Parathyroid adenoma (tissue), 2 donors: ENCODE data around the gene ANKS1A.

Source experiments
- H2AFZ ChIP-seq: fragments of 300-600 bp; sonication (generic); one replicate; pipeline ENCODE4 v1.7.0; 2017; ENCODE audit warnings: antibody characterized with exemption, mild to moderate bottlenecking
- H3K27ac ChIP-seq: fragments of 300-600 bp; sonication (generic); one replicate; pipeline ENCODE4 v1.7.0; 2017
- H3K27me3 ChIP-seq: fragments of 300-600 bp; sonication (generic); one replicate; pipeline ENCODE4 v1.7.0; 2017; ENCODE audit warnings: low read length; ENCODE audit not compliant: control insufficient read depth, insufficient read depth
- H3K36me3 ChIP-seq: fragments of 300-600 bp; sonication (generic); one replicate; pipeline ENCODE4 v1.7.0; 2017; ENCODE audit warnings: low read length; ENCODE audit not compliant: control insufficient read depth, insufficient read depth
- H3K4me1 ChIP-seq: fragments of 300-600 bp; sonication (generic); one replicate; pipeline ENCODE4 v1.7.0; 2017; ENCODE audit warnings: control low read depth
- H3K4me2 ChIP-seq: fragments of 300-600 bp; sonication (generic); one replicate; pipeline ENCODE4 v1.7.0; 2017; ENCODE audit warnings: low read length
- H3K4me3 ChIP-seq: fragments of 300-600 bp; sonication (generic); one replicate; pipeline ENCODE4 v1.7.0; 2017; ENCODE audit warnings: low read depth, low read length
- H3K79me2 ChIP-seq: fragments of 300-600 bp; sonication (generic); one replicate; pipeline ENCODE4 v1.7.0; 2017; ENCODE audit warnings: control low read depth
- H3K9ac ChIP-seq: fragments of 300-600 bp; sonication (generic); one replicate; pipeline ENCODE4 v1.7.0; 2017; ENCODE audit warnings: mild to moderate bottlenecking
- H3K9me3 ChIP-seq: fragments of 300-600 bp; sonication (generic); one replicate; pipeline ENCODE4 v1.7.0; 2017; ENCODE audit warnings: low read length; ENCODE audit not compliant: control insufficient read depth
- CTCF ChIP-seq: fragments of 300-600 bp; sonication (generic); IDR thresholded peaks from one replicate; pipeline ENCODE4 v1.7.0; 2017; ENCODE audit warnings: antibody characterized with exemption, mild to moderate bottlenecking
- donor health status: primary hyperparathyroidism.

Gene ANKS1A

GRCh38 chr6:35073211-35073610 is 184.2 kb downstream of the ANKS1A start:
- Histone ChIP-seq H3K9me3 (no peaks in the 10 kb centered on the region), H3K79me2 (no peaks in the 10 kb centered on the region), H3K9ac (no peak overlapping the region), H3K4me3 (no peak overlapping the region), H3K27ac (no peak overlapping the region), H3K36me3 (no peaks in the 10 kb centered on the region), H3K4me2 (no peak overlapping the region), H3K27me3 (no peaks in the 10 kb centered on the region), H2AFZ (no peak overlapping the region), H3K4me1 (no peaks in the 10 kb centered on the region)
- TF ChIP-seq CTCF = no peak

- TF ChIP-seq CTCF = no peak
- H3K36me3 ChIP-seq = no peaks in the 10 kb centered on the region
Observed at GRCh38 chr6:35073766-35074471, 184.9 kb downstream of the ANKS1A start.

GRCh38 chr6:35076997-35077712 is 188.1 kb downstream of the ANKS1A start:
- Histone ChIP-seq H3K9ac (no peak overlapping the region), H2AFZ (no peak overlapping the region), H3K4me3 (no peak overlapping the region), H3K4me2 (no peak overlapping the region), H3K9me3 (no peaks in the 10 kb centered on the region), H3K79me2 (no peaks in the 10 kb centered on the region), H3K36me3 (no peaks in the 10 kb centered on the region), H3K27ac (no peak overlapping the region), H3K27me3 (no peaks in the 10 kb centered on the region), H3K4me1 (no peaks in the 10 kb centered on the region)
- TF ChIP-seq CTCF = no peak

More at GRCh38 chr6:35073766-35074471, 184.9 kb downstream of the ANKS1A start:
- Histone ChIP-seq H3K9ac (no peak overlapping the region), H3K27ac (no peak overlapping the region), H3K9me3 (no peaks in the 10 kb centered on the region), H3K79me2 (no peaks in the 10 kb centered on the region), H2AFZ (no peak overlapping the region), H3K27me3 (no peaks in the 10 kb centered on the region), H3K4me2 (no peak overlapping the region), H3K4me1 (no peaks in the 10 kb centered on the region), H3K4me3 (no peak overlapping the region)

- H3K27me3 ChIP-seq = no peaks in the 10 kb centered on the region
- no peak overlapping the region for H3K4me2 ChIP-seq
- H3K4me3 ChIP-seq = no peak overlapping the region
- H3K27ac ChIP-seq = no peak overlapping the region
- H3K9ac ChIP-seq = no peak overlapping the region
- no peaks in the 10 kb centered on the region for H3K79me2 ChIP-seq
- no peaks in the 10 kb centered on the region for H3K4me1 ChIP-seq
- no peak for TF ChIP-seq CTCF
- no peaks in the 10 kb centered on the region for H3K9me3 ChIP-seq
- H2AFZ ChIP-seq = no peak overlapping the region
- H3K36me3 ChIP-seq = no peaks in the 10 kb centered on the region
Observed at GRCh38 chr6:35077713-35078105, 188.7 kb downstream of the ANKS1A start.
